HG02943 (cell line): ENCODE data around the gene RRP1.
"Not testable (repeated sequence)": the region's sequence is repeated elsewhere in the genome, so short reads cannot be mapped to it uniquely, and the experiment has no call there.

Experiments used
- ATAC-seq: cut with Tn5 transposase; IDR thresholded peaks from one replicate; pipeline ENCODE4 v1.9.1; 2021; ENCODE audit warnings: mild to moderate bottlenecking, low read depth, moderate library complexity; ENCODE audit not compliant: unreplicated experiment

The RRP1 gene

GRCh38 chr21:43814215-43815106 lies 25.1 kb downstream of the RRP1 start:
- ATAC-seq: no peak

- ATAC-seq: no peak
Measured at GRCh38 chr21:43815107-43815613, 25.8 kb downstream of the RRP1 start.

DNA sequence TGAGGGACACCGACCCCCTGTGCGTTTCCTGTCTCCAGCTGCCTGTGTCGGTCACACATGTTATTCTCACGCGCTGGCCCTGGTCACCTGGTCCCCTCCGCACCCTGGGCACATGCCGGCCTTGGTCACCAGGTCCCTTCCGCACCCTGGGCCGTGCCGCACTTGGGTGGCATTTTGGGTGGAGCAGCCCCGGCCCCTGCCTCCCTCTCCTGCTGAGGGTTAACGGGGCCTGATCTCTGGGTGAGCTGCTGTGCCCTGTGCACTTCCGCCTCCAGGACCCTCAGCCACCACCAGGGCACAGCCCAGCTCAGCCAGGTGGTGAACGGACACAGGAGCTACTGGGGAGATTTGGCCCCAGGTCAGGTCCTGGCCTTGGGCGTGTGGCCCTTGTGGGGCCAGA lies 26.6 kb downstream of the RRP1 start:
- no peak for ATAC-seq

DNA sequence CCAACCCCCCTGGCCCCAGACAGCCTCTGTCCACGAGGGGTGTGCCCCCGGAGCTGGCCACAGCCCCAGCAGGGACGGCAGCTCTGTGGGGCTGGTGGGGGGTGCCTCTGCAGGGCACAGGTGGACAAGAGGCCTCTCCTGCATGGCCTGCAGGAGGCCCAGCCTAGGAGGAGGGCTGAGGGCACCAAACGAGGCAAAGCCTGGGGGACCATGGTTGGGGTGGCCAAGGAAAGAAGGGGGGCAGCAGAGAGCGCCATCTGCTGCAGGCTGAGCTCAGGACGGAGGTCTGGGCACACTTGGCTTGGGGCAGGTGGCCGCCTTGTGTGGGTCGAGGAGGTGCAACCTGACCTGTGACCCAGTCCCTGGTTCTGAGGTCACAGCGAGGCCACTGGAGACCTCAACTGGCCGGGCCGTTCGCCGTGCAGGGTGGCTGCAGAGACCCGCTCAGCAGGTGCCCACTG lies 27.3 kb downstream of the RRP1 start:
- no peak for ATAC-seq

- ATAC-seq: no peak
Measured at GRCh38 chr21:43817157-43818086, 28.0 kb downstream of the RRP1 start.

DNA sequence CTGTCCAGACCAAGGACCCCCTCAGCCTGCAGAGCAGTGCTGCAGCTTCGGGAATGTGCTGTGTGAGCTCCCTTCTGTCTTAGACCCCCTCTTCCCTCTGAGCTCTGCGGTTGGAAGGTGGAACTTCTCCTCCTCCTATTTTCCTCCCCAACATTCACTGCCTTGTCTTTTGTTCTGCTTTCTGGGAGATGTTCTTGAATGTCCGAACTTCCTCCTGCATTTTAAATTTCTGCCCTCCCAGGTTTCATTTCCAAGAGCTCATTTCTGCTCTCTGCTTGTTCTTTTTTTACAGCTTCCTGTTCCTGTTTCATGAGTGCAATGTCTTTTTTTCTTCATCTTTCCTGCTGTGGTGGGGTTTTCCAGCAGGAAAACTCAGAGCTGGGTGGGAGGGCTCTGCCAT lies 29.3 kb downstream of the RRP1 start:
- ATAC-seq: no peak

DNA sequence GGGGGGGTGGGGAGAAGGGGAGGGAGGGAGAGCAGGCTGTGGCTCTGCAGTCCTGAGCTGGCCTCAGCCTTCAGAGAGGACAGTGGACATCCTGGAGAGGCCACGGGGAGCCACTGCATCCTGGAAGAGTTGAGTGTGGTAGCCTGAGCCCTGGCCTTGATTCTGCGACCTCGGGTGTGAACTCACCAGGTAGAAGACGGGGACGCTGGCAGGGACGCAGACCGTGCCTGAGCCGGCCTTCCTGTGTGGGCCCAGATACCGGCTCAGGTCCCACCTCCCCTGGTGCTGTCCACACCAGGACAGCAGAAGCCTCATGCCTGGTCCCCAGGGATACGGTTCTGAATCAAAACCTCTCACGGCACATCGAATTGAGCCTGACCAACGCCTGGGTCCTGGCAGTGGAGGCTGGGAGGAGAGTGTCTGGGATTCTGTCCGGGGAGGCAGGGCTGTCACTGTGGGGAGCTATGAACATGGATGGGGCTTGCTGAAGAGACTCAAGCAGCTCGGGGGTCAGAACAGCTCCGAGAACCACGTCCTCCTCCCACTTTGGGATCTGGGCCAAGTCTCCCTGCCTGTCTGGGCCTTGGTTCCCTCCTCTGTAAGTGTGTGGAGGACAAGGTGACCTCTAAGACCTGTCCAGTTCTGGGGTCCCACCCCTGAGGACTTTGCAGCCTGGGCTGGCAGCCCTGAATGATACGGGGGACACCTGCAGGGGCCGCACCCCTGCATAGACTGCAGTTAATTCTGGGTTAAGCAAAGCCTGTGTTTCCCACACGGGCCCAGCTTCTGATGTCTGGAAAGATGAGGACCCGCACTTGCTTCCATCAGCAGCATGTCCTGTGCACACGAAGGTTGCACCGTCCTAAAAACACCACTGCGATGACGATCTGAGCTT lies 30.4 kb downstream of the RRP1 start:
- ATAC-seq: no peak

- ATAC-seq: no peak
Measured at GRCh38 chr21:43820466-43820865, 31.1 kb downstream of the RRP1 start.

- not testable (repeated sequence) for ATAC-seq
Measured at GRCh38 chr21:43822166-43822565, 32.8 kb downstream of the RRP1 start.

DNA sequence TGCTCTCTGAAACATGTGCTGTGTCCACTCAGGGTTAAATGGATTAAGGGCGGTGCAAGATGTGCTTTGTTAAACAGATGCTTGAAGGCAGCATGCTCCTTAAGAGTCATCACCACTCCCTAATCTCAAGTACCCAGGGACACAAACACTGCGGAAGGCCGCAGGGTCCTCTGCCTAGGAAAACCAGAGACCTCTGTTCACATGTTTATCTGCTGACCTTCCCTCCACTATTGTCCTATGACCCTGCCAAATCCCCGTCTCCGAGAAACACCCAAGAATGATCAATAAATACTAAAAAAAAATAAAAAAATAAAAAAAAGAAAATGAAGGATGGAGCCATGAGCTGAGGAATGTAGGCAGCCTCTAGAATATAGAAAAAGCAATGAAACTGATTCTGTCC lies 33.4 kb downstream of the RRP1 start:
- ATAC-seq: not testable (repeated sequence)

DNA sequence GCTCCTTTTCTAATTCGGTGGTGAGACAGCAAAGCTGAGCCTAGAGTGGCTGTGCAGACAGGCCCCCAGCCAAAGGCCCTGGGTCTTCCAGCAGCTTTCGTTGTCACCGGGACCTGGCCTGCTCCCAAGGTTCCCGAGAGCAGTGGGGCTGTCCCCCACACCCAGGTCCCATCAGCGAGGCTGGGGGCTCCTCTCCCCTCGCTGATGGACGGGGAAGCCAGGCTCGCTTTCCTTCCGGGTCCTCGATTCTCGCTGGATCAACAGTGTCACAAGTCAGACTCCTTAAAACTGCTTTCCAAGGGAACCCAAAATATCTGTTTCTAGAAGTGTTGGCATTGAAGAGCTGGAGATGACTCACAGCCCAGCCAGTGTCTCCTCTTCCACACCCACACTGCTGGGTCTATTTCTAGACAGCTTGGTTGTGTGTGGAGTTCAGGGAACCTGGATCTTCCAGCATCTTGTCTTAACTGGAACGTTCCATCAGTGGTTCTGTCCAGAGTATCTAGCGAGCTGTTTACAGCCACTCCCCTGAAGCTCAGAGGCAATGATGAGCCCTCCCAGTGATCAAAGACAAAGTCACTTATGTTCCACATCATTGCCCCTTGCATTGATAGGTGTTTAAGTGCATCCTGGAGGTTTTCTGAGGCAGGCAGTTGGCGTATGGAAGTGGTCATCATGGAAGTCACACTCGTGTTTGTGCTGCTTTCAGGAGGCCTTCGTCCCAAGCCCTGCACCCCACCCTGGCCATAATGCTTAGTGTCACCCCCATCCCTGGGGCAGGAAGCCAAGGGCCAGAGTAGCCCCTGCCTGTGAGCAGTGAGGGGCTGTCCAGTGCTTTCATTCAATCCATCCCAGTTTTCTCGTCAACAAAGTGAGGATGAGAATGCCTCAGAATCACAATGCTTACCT lies 35.2 kb downstream of the RRP1 start:
- ATAC-seq: no peak

DNA sequence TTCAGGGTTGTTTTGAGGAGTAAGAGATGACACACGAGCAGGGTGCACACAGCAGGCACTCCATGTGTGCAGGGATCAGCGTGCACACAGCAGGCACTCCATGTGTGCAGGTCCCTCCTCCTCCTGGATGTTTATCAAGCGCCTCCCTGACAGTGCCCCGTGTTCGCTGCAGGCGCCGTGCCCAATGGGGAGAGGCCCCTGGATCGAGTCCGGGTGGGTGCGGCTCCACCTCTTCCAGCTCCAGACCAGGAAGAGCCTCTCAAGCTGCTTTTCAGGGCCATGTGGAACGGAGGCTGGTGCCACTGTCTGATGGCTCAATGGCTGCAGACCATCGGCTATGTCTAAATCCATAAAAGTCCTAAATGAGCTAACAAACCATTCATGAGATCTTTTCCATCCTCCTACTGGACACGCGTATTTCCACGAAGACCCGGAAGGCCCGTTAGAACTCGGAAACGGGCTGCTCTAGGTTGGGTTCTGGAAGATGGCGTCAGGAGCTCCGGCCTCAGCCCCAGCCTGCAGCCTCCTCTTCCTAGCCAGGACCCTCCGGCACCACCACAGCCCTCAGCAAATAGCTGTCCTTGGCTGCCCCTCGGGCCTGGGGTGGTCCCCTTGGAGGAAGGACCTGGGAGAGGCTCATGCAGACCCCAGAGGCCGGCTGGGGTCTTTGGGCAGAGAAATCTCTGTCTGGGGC lies 36.0 kb downstream of the RRP1 start:
- ATAC-seq: no peak

DNA sequence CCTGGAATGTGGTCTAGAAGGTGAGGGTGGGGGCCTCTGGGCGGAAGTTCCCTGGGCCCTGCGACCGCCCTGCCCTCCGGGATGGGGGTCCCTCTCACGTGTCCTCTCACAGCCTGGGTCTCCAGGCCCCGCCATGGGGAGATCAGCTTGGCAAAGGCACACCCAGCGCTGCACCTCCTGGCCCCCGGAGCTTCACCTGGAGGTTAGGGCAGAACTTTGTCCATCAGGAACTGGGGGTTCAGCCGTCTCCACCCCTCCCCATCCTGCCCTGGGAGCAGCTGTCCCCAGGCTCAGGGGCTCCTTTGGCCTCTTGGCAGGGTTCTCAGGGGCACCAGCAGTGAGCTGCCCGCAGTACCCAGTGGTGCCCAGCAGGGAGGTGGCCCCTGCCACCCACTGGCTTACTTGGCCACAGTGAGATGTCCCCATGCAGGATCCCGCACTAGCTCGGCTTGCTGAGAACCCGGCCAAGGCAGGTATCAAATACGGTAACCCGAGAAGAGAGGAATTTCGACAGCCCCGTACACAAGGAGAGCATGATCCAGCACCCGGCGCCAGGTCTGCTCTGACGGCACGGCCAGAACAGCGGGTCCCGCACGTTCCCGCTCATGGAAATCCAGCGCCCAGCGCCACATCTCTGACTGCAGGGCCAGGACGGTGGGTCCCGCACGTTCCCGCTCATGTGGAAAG lies 36.7 kb downstream of the RRP1 start:
- ATAC-seq: no peak

GRCh38 chr21:43826623-43826974 lies 37.2 kb downstream of the RRP1 start:
- ATAC-seq: no peak

GRCh38 chr21:43827015-43827611 lies 37.7 kb downstream of the RRP1 start:
- no peak for ATAC-seq

- no peak for ATAC-seq
Measured at GRCh38 chr21:43829161-43829560, 39.8 kb downstream of the RRP1 start.

DNA sequence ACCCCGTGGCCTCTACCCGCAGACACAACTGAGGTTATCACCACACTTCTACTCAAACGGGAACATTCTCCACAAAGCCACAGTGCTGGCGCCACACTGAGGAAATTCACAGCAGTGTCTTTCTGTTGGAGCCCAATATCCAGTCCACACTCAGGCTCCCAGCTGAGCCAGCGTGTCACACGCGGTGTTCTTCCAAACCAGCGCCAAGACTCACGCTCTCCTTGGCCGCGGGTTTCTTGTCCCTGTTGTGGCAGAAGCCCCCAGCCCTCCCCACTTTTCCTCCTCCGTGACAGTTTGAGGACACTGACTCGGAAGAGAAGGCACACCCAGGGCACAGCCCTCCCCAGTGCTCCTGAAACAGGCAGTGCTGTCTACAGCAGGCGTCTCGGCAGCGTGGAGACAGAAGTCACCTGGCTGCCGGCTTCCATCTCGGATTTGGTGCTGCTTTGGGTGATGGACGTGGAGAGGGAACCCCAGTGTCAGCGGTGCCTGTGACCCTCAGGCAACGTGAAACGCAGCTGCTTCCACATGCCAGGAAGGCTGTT lies 40.3 kb downstream of the RRP1 start:
- no peak for ATAC-seq
